ENCODE results near the gene TMEM139.

Gene TMEM139

GRCh38 chr7:143269251-143269650 is 15.5 kb upstream of the TMEM139 start:
- Mint-ChIP-seq H3K36me3 (ENCODE audit: low read depth) (peaks cover 64% of the 10 kb centered on the region), H3K27ac (peak overlapping the region; percentile 11), H3K4me1 (ENCODE audit: low read depth) (peaks cover 53% of the 10 kb centered on the region)

GRCh38 chr7:143271240-143271639 is 13.5 kb upstream of the TMEM139 start:
- Mint-ChIP-seq H3K9me3 (no peaks in the 10 kb centered on the region), H3K4me1 (ENCODE audit: low read depth) (peaks cover 37% of the 10 kb centered on the region), H3K27me3 (ENCODE audit: low read depth) (no peaks in the 10 kb centered on the region), H3K4me3 (no peak overlapping the region), H3K27ac (no peak overlapping the region), H3K36me3 (ENCODE audit: low read depth) (peaks cover 47% of the 10 kb centered on the region)
- no peak for DNase-seq (ENCODE audit: low spot score)

More at GRCh38 chr7:143269251-143269650, 15.5 kb upstream of the TMEM139 start:
- Mint-ChIP-seq H3K4me3 (no peak overlapping the region), H3K27me3 (ENCODE audit: low read depth) (no peaks in the 10 kb centered on the region), H3K9me3 (no peaks in the 10 kb centered on the region)
- no peak for DNase-seq (ENCODE audit: low spot score)

- peaks cover 33% of the 10 kb centered on the region for H3K36me3 Mint-ChIP-seq (ENCODE audit: low read depth)
- H3K9me3 Mint-ChIP-seq = no peaks in the 10 kb centered on the region
- no peak overlapping the region for H3K27ac Mint-ChIP-seq
- no peak overlapping the region for H3K4me3 Mint-ChIP-seq
- no peaks in the 10 kb centered on the region for H3K27me3 Mint-ChIP-seq (ENCODE audit: low read depth)
- no peak for DNase-seq (ENCODE audit: low spot score)
- peaks cover 28% of the 10 kb centered on the region for H3K4me1 Mint-ChIP-seq (ENCODE audit: low read depth)
Measured at GRCh38 chr7:143272871-143273270, 11.9 kb upstream of the TMEM139 start.

DNA sequence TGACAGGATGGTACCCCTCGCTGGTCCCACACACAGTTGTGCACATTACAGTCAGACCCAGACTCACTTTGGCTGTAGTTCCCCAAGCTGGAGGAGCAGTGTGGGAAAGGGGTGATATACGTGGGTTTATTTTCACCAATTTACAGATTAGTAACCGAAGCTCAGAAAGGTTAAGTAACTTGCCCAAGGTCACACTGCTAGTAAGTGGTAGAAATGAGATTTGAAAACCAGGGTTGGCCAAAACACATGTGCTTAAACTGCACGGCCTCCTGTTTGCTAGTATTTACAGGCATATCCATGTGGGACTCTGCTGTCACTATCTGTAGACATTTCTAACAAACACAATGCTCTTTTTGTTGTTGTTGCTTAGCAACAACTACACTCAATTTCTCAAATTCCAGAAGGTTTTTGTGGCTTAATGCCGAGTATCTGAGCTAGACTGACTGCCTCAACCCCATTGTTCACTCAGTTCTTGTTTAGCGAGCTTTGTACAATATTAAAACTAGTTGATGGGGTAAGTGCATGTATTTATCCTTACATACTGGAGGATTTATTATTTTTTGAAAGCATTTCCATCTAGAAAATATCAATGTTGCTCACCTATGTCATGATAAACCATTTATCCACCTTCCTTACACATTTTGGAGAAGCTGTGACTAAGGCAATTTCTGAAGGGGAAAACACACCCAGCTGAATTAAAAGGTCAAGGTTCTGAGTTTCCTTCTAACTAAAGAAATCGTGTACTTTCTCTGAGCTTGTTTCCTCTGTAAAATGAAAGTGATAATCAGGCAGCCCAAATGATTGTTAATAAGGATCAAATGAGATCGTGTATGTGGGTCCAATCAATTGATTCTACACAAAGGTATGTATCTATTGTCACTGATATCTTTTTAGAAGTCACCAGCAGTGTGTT is 5.3 kb upstream of the TMEM139 start:
- no peak for DNase-seq (ENCODE audit: low spot score)
- H3K4me3 Mint-ChIP-seq = peak overlapping the region; percentile 80
- peak overlapping the region; percentile 91 for H3K27ac Mint-ChIP-seq
- no peaks in the 10 kb centered on the region for H3K36me3 Mint-ChIP-seq (ENCODE audit: low read depth)
- H3K27me3 Mint-ChIP-seq (ENCODE audit: low read depth) = no peaks in the 10 kb centered on the region
- peaks cover 39% of the 10 kb centered on the region for H3K4me1 Mint-ChIP-seq (ENCODE audit: low read depth)
- H3K9me3 Mint-ChIP-seq = no peaks in the 10 kb centered on the region

- H3K9me3 Mint-ChIP-seq = no peaks in the 10 kb centered on the region
- H3K4me3 Mint-ChIP-seq = peak overlapping the region; percentile 80
- peak overlapping the region; percentile 91 for H3K27ac Mint-ChIP-seq
- no peaks in the 10 kb centered on the region for H3K36me3 Mint-ChIP-seq (ENCODE audit: low read depth)
- H3K27me3 Mint-ChIP-seq (ENCODE audit: low read depth) = no peaks in the 10 kb centered on the region
- H3K4me1 Mint-ChIP-seq (ENCODE audit: low read depth) = peaks cover 39% of the 10 kb centered on the region
- DNase-seq (ENCODE audit: low spot score) = no peak
Measured at GRCh38 chr7:143280160-143280559, 4.6 kb upstream of the TMEM139 start.

- peak overlapping the region; percentile 91 for H3K27ac Mint-ChIP-seq
- no peaks in the 10 kb centered on the region for H3K36me3 Mint-ChIP-seq (ENCODE audit: low read depth)
- H3K4me3 Mint-ChIP-seq = peak overlapping the region; percentile 80
- DNase-seq (ENCODE audit: low spot score) = no peak
- peaks cover 39% of the 10 kb centered on the region for H3K4me1 Mint-ChIP-seq (ENCODE audit: low read depth)
- H3K27me3 Mint-ChIP-seq (ENCODE audit: low read depth) = no peaks in the 10 kb centered on the region
- no peaks in the 10 kb centered on the region for H3K9me3 Mint-ChIP-seq
Measured at GRCh38 chr7:143280566-143280965, 4.2 kb upstream of the TMEM139 start.

DNA sequence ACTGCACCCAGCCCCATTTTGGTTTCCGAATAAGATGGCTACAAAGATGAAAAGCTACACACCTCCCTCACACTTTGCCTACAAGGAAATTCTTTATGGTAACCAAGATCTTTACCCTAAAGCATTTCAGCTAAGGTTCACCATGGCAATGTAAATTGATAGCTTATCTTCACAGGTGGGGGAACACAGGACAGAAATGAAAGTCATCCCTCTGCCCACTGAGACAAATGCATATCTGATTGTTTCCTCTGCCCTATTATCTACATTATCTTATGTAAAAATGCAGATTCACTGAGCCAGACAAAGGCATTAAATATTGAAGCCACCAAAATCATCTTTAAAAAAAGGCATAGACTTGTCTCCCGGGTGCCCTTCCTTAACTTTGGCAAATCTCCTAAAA is 3.2 kb upstream of the TMEM139 start:
- no peak for DNase-seq (ENCODE audit: low spot score)
- no peaks in the 10 kb centered on the region for H3K27me3 Mint-ChIP-seq (ENCODE audit: low read depth)
- H3K4me1 Mint-ChIP-seq (ENCODE audit: low read depth) = peaks cover 39% of the 10 kb centered on the region
- no peak overlapping the region for H3K27ac Mint-ChIP-seq
- H3K4me3 Mint-ChIP-seq = no peak overlapping the region
- no peaks in the 10 kb centered on the region for H3K36me3 Mint-ChIP-seq (ENCODE audit: low read depth)
- no peaks in the 10 kb centered on the region for H3K9me3 Mint-ChIP-seq

DNA sequence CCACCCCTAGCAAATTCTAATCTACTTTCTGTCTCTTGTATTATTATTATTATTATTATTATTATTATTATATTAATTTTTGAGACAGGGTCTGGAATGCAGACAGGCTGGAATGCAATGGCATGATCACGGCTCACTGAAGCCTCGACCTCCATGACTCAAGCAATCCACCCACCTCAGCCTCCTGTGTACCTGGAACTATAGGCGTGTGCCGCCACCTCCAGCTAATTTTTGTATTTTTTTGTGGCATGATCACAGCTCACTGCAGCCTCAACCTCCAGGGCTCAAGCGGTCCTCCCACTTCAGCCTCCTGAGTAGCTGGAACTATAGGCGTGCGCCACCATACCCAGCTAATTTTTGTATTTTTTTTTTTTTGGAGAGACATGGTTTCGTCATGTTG is 2.6 kb upstream of the TMEM139 start:
- Mint-ChIP-seq H3K4me3 (no peak overlapping the region), H3K27ac (no peak overlapping the region), H3K9me3 (peaks cover 3% of the 10 kb centered on the region), H3K27me3 (ENCODE audit: low read depth) (no peaks in the 10 kb centered on the region), H3K4me1 (ENCODE audit: low read depth) (peaks cover 42% of the 10 kb centered on the region), H3K36me3 (ENCODE audit: low read depth) (peaks cover 4% of the 10 kb centered on the region)
- no peak for DNase-seq (ENCODE audit: low spot score)

DNA sequence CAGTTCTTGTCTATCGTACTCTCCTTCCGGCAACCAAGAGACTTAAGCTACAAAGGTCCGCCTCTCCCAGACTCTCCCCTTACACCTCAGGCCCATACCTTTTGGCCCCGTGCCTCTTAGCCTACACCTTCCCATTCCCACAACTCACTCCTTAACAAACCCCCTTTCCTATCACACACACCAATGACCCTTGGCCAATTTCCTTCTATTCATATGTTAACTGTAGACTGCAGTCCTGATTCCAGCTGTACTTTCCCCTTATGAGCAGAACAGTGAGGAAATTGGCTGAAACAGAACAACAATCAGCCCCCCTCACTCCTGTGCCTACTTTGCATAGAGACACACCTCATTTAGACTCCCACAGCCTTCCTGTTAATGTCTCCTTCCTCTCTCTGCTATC is 1.4 kb upstream of the TMEM139 start:
- no peak overlapping the region for H3K27ac Mint-ChIP-seq

GRCh38 chr7:143285470-143285778 is 666 bp downstream of the TMEM139 start:
- H3K36me3 Mint-ChIP-seq (ENCODE audit: low read depth) = peaks cover 24% of the 10 kb centered on the region
- peaks cover 40% of the 10 kb centered on the region for H3K4me1 Mint-ChIP-seq (ENCODE audit: low read depth)
- peaks cover 7% of the 10 kb centered on the region for H3K9me3 Mint-ChIP-seq
- peak overlapping the region; percentile 19 for H3K27ac Mint-ChIP-seq
- no peak overlapping the region for H3K4me3 Mint-ChIP-seq
- no peak for DNase-seq (ENCODE audit: low spot score)
- H3K27me3 Mint-ChIP-seq (ENCODE audit: low read depth) = no peaks in the 10 kb centered on the region

More for the DNA sequence above, 1.4 kb upstream of the TMEM139 start:
- Mint-ChIP-seq H3K4me3 (no peak overlapping the region), H3K27me3 (ENCODE audit: low read depth) (no peaks in the 10 kb centered on the region), H3K4me1 (ENCODE audit: low read depth) (peaks cover 47% of the 10 kb centered on the region), H3K36me3 (ENCODE audit: low read depth) (peaks cover 8% of the 10 kb centered on the region), H3K9me3 (peaks cover 7% of the 10 kb centered on the region)
- no peak for DNase-seq (ENCODE audit: low spot score)

- DNase-seq (ENCODE audit: low spot score) = no peak
- Mint-ChIP-seq H3K4me1 (ENCODE audit: low read depth) (peaks cover 40% of the 10 kb centered on the region), H3K27me3 (ENCODE audit: low read depth) (no peaks in the 10 kb centered on the region), H3K27ac (no peak overlapping the region), H3K4me3 (no peak overlapping the region), H3K36me3 (ENCODE audit: low read depth) (peaks cover 28% of the 10 kb centered on the region), H3K9me3 (peaks cover 7% of the 10 kb centered on the region)
Measured at GRCh38 chr7:143285806-143286521, 1.2 kb downstream of the TMEM139 start.

DNA sequence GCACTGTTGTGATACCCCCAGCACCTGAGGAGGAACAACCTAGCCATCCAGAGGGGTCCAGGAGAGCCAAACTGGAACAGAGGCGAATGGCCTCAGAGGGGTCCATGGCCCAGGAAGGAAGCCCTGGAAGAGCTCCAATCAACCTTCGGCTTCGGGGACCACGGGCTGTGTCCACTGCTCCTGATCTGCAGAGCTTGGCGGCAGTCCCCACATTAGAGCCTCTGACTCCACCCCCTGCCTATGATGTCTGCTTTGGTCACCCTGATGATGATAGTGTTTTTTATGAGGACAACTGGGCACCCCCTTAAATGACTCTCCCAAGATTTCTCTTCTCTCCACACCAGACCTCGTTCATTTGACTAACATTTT is 1.7 kb downstream of the TMEM139 start:
- Mint-ChIP-seq H3K36me3 (ENCODE audit: low read depth) (peaks cover 33% of the 10 kb centered on the region), H3K27ac (no peak overlapping the region), H3K9me3 (peaks cover 7% of the 10 kb centered on the region), H3K4me3 (peak overlapping the region; percentile 36), H3K27me3 (ENCODE audit: low read depth) (no peaks in the 10 kb centered on the region), H3K4me1 (ENCODE audit: low read depth) (peaks cover 42% of the 10 kb centered on the region)
- no peak for DNase-seq (ENCODE audit: low spot score)

- peak overlapping the region; percentile 92 for H3K27ac Mint-ChIP-seq
- peak overlapping the region; percentile 90 for H3K4me3 Mint-ChIP-seq
Measured at GRCh38 chr7:143287339-143287934, 2.7 kb downstream of the TMEM139 start.

More at GRCh38 chr7:143287339-143287934, 2.7 kb downstream of the TMEM139 start:
- no peak for DNase-seq (ENCODE audit: low spot score)
- Mint-ChIP-seq H3K36me3 (ENCODE audit: low read depth) (peaks cover 40% of the 10 kb centered on the region), H3K9me3 (peaks cover 7% of the 10 kb centered on the region), H3K4me1 (ENCODE audit: low read depth) (peaks cover 41% of the 10 kb centered on the region), H3K27me3 (ENCODE audit: low read depth) (no peaks in the 10 kb centered on the region)

Measured in T-helper 2 cell treated with Interferon-gamma antibody and Interleukin-4, amounts not matched to agents 5 μg/mL and 100 μg/mL, for 36 hours (primary cell).